Measurements from ENCODE around the gene MED10.
"Not testable (repeated sequence)": the region's sequence is repeated elsewhere in the genome, so short reads cannot be mapped to it uniquely, and the experiment has no call there.

The MED10 gene

GRCh38 chr5:6372251-6373080 lies 5.9 kb downstream of the MED10 start:
- DNase-seq = no peak

- no peak for DNase-seq
Observed at GRCh38 chr5:6371079-6371810, 7.1 kb downstream of the MED10 start.

GRCh38 chr5:6370580-6370979 lies 7.8 kb downstream of the MED10 start:
- DNase-seq = no peak

GRCh38 chr5:6365977-6366590 lies 12.3 kb downstream of the MED10 start:
- DNase-seq = no peak

GRCh38 chr5:6365142-6365976 lies 13.0 kb downstream of the MED10 start:
- no peak for DNase-seq

- DNase-seq = not testable (repeated sequence)
Observed at GRCh38 chr5:6363454-6364011, 14.8 kb downstream of the MED10 start.

- DNase-seq = no peak
Observed at GRCh38 chr5:6362846-6363245, 15.5 kb downstream of the MED10 start.

- DNase-seq = no peak
Observed at GRCh38 chr5:6361101-6361500, 17.2 kb downstream of the MED10 start.

GRCh38 chr5:6360323-6361072 lies 17.8 kb downstream of the MED10 start:
- DNase-seq = no peak

GRCh38 chr5:6359555-6360322 lies 18.6 kb downstream of the MED10 start:
- DNase-seq = no peak

GRCh38 chr5:6358434-6358820 lies 19.9 kb downstream of the MED10 start:
- no peak for DNase-seq

- not testable (repeated sequence) for DNase-seq
Observed at GRCh38 chr5:6357817-6358433, 20.4 kb downstream of the MED10 start.

GRCh38 chr5:6356578-6357164 lies 21.7 kb downstream of the MED10 start:
- no peak for DNase-seq

GRCh38 chr5:6355294-6355693 lies 23.1 kb downstream of the MED10 start:
- DNase-seq = no peak

GRCh38 chr5:6354848-6355247 lies 23.5 kb downstream of the MED10 start:
- DNase-seq = no peak

- no peak for DNase-seq
Observed at GRCh38 chr5:6353602-6354302, 24.6 kb downstream of the MED10 start.

- no peak for DNase-seq
Observed at GRCh38 chr5:6350277-6351090, 27.9 kb downstream of the MED10 start.

- no peak for DNase-seq
Observed at GRCh38 chr5:6349387-6349786, 29.0 kb downstream of the MED10 start.

All from NCI-H2107 (cell line).